Upper lobe of left lung (tissue), 4 donors: ENCODE data around the gene GPR137.

Experiments
- CTCF ChIP-seq, 6 experiments: fragments of 450-650 bp in 4 of 6; fragments of 200-600 bp in 2 of 6; sonication (generic) in 2 of 6; IDR thresholded peaks; one replicate each; pipeline ENCODE4 v1.5.1; 2016 to 2019; ENCODE audit warnings: antibody characterized with exemption in 6 of 6
- EP300 ChIP-seq, 4 donors: sonication (generic); formaldehyde crosslinking; IDR thresholded peaks; one replicate each; pipeline ENCODE4 v1.5.1; 2017; ENCODE audit warnings: antibody characterized with exemption in 4 of 4, control low read depth in 2 of 4
- POLR2A ChIP-seq, 4 donors: fragments of 450-650 bp; IDR thresholded peaks; one replicate each; pipeline ENCODE4 v1.5.1; 2016 to 2017; ENCODE audit warnings: antibody characterized with exemption in 4 of 4, mild to moderate bottlenecking in 2 of 4
- POLR2AphosphoS5 ChIP-seq, 2 donors: sonication (generic); formaldehyde crosslinking; IDR thresholded peaks; one replicate each; pipeline ENCODE4 v1.5.1; 2017; ENCODE audit warnings: antibody characterized with exemption in 2 of 2

DNA sequence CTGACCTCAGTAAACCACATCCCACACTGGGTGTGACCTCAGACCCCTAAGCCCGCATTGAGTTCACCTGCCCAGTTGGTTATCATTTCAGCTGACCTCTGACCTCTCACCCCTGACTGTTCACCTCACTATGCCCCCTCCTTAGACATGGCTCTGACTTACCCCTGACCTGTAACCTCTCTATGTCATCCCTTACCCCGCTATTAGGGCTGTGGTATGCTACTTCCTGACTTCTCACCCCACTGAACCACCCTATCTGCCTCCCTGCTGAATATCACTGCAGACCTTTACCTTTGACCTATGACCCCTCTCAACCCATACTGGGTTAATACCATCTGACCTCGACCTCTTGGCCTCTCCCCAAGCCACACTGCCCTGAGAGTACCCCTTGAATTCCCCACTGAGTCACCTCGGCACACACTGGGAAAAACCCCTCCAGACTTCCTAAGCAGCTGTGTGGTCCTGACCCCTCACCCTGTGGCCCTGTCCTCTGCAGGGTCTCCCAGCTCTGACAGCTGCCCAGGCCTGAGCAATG is 26.0 kb upstream of the GPR137 start:
- TF ChIP-seq POLR2A (IDR thresholded peaks at IDR 0.05) (no peak), CTCF (IDR thresholded peaks at IDR 0.05) (no peak), POLR2AphosphoS5 (IDR thresholded peaks at IDR 0.05) (no peak), EP300 (IDR thresholded peaks at IDR 0.05) (no peak)
